HG03378 (cell line): ENCODE measurements around the gene PEX14.

ENCODE experiments used
- ATAC-seq: cut with Tn5 transposase; IDR thresholded peaks from one replicate; pipeline ENCODE4 v1.9.1; 2021; ENCODE audit warnings: mild to moderate bottlenecking, moderate library complexity; ENCODE audit not compliant: unreplicated experiment

PEX14 gene

GRCh38 chr1:10662090-10662688 lies 187.4 kb downstream of the PEX14 start:
- no peak for ATAC-seq

GRCh38 chr1:10662824-10663677 lies 188.3 kb downstream of the PEX14 start:
- ATAC-seq = no peak

- ATAC-seq = no peak
Measured at GRCh38 chr1:10663678-10664035, 188.9 kb downstream of the PEX14 start.

- ATAC-seq = no peak
Measured at GRCh38 chr1:10664251-10664650, 189.5 kb downstream of the PEX14 start.

GRCh38 chr1:10665226-10665625 lies 190.5 kb downstream of the PEX14 start:
- ATAC-seq = no peak

DNA sequence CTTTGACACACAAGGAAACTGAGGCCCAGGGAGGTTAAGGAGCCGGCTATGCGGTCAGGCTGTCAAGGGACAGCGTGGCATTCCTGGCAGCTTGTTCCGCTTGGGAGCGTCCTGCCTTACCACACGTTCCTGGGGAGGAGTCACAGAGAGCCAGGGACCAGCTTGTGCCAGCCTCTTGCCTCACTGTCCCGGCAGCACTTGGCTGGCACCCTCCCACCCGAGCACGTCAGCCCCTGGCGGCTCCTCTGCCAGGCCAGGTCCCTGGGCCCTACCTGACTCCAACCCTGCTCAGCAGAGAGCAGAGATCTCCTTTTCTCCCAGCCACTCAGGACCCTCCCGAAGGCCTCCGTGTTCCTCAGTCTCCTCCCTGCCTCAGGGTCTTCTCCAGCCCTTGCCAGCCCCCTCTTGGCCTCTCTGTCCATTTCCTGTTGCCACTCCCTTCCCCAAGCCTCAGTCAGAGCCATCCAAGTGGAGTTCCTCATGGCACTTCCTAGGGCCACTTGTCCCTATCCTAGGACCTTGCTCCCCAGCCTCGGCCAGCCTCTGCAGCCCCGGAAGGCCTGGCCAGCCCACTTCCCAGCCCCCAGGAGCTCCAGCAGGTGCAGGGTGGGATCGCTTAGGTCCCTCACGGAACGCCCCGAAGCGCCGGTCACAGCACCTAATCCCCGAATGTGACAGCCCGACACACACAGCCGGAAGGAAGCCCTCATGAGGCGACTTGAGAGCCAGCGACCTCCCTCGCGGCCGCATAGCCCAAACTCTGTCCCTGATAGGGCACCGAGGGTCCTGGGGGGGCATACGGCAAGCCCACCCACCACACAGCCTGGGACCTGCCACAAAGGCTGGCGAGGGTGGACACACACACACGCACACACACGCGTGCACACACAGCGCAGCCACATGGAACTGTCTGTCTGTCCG lies 191.4 kb downstream of the PEX14 start:
- no peak for ATAC-seq

GRCh38 chr1:10667861-10668761 lies 193.4 kb downstream of the PEX14 start:
- ATAC-seq = no peak

DNA sequence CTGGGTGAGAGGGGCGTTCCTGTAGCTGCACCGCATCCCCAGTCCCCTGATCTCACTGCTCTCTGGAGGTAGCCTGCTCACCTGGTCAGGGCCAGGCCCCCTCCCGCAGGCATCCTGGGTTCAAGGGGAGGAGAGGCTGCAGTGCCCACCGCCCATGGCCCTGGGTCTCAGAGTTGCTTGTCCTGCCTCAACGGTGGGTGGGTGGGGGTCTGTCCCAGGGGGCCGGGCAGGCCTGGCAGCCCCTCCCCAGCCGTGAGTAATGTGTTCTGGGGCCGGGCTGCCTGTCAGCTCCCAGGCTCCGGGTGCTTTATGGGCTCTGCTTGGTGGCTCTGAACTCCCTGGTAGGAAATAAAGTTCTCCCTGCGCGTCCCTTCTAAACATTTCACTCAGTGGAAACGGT lies 194.8 kb downstream of the PEX14 start:
- no peak for ATAC-seq

- ATAC-seq = no peak
Measured at GRCh38 chr1:10670190-10670589, 195.4 kb downstream of the PEX14 start.

DNA sequence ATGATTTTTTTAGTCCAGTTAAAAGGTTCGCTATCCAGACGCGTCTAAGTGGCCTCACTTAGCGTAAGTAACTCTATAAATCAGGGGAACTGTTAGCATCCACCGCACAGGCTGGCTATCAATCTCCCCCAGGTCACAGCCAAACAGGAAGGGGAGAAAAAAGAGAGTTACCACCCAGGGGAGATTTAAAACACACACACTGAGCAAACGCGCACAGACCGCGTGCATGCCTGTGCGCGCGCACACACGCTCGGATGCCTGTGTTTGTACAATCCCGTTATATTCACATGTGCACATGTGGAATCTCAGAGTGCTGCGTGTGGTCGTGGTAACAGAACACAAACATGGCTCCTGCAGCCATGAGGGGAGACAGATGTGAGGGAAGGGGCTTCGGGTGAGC lies 196.3 kb downstream of the PEX14 start:
- no peak for ATAC-seq

GRCh38 chr1:10671622-10672342 lies 197.0 kb downstream of the PEX14 start:
- no peak for ATAC-seq

GRCh38 chr1:10672343-10673050 lies 197.7 kb downstream of the PEX14 start:
- no peak for ATAC-seq

GRCh38 chr1:10673109-10673711 lies 198.5 kb downstream of the PEX14 start:
- ATAC-seq = no peak

DNA sequence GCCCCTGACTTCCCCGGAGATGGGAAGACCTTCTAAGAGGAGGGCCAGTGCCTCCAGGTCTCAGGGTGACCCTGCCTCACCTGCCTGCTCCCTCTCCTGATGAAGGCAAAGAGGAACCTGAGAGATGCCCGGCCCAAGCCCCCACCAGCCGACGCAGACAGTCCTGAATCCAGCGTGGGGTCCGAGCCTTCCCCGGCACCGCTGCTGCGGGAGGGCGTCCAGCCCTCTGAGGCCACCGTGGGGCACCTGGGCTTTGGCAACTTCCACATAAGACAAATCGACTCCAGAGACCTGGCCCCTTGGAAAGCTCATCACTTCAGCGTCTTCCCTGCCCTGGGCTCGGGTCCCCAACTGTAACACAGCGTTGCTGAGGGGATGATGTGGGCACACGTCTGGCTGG lies 199.5 kb downstream of the PEX14 start:
- no peak for ATAC-seq

DNA sequence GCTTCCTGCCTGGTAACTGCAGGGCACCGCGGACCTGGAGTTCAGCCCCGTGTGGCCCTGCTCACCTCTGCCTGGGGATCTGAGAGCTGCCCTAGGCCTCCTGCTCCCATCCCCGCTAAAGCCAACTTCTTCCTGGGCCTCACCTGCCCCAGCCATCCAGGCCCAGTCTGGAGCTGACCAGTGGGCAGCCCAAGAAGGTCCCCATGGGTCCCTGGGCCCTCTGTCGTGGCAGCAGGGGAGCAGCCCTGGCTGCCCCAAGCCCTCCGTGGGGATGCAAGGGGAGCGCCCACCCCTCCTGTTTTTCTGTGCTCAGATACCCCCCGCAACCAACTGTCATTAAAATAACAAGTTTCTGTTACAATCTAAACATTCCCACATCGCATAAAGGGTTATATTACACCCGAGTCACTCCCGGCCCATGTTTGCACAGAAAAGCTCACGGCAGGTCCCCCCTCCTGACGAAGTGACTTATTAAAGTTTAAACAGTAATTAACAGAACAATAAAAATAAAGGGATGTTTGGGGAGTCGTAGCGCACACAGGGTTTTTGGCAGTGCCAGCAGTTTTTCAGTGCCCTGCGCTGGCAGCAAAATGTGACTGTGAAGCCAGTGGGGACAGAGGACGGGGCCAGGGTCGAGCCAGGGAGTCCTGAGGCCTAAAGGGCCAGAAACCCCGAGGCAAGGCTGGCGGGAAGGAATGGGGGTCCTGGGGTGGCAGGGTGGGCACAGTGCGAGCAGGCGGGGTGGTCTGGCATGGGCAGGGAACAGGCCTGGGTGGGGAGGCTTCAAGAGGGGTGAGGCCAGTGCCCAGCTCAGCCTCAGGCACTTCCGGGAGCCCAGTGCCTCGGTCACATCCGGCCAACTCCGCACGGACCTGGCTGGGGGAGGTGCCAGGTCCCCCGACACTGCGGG lies 200.2 kb downstream of the PEX14 start:
- ATAC-seq = no peak

- ATAC-seq = no peak
Measured at GRCh38 chr1:10675813-10676212, 201.1 kb downstream of the PEX14 start.

GRCh38 chr1:10676963-10677362 lies 202.2 kb downstream of the PEX14 start:
- no peak for ATAC-seq
